HepG2 (cell line): ENCODE results near the gene ALOXE3.

Source experiments
- CTCF ChIP-seq: sonication (generic); formaldehyde crosslinking; IDR thresholded peaks from 2 replicates; pipeline ENCODE4 v1.5.0; 2020; ENCODE audit warnings: mild to moderate bottlenecking, missing genetic modification reagents, moderate library complexity
- ELF3 ChIP-seq: IDR thresholded peaks from 2 replicates; pipeline ENCODE4 v1.6.1; 2016; ENCODE audit warnings: missing genetic modification reagents, missing compliant biosample characterization
- ELK4 ChIP-seq: sonication (generic); formaldehyde crosslinking; IDR thresholded peaks from 2 replicates; pipeline ENCODE4 v1.9.0; 2021; ENCODE audit warnings: missing genetic modification reagents, borderline replicate concordance
- FOSL2 ChIP-seq: sonication (generic); formaldehyde crosslinking; IDR thresholded peaks from 2 replicates; pipeline ENCODE4 v1.4.0; 2020; ENCODE audit warnings: missing genetic modification reagents
- FOXA1 ChIP-seq, 2 experiments: fragments of 450-650 bp in 1 of 2; sonication (generic) in 1 of 2; formaldehyde crosslinking in 1 of 2; IDR thresholded peaks; 2 replicates each; pipeline versions ENCODE4 v1.4.0 to v1.6.1; 2016 to 2020; ENCODE audit warnings: missing genetic modification reagents in 1 of 2
- HNRNPK ChIP-seq: fragments of 200-400 bp; formaldehyde crosslinking; IDR thresholded peaks from 2 replicates; pipeline ENCODE4 v1.6.1; 2018; ENCODE audit warnings: low read length, low read depth, moderate library complexity, mild to moderate bottlenecking; ENCODE audit not compliant: poor library complexity, severe bottlenecking
- MYC ChIP-seq: sonication (generic); formaldehyde crosslinking; IDR thresholded peaks from 2 replicates; pipeline ENCODE4 v1.9.0; 2021; ENCODE audit warnings: missing genetic modification reagents, borderline replicate concordance
- POGZ ChIP-seq: sonication (generic); formaldehyde crosslinking; IDR thresholded peaks from 2 replicates; pipeline ENCODE4 v1.4.0; 2020; ENCODE audit warnings: mild to moderate bottlenecking, missing genetic modification reagents
- POLR2A ChIP-seq, 2 experiments: IDR thresholded peaks; 2 replicates each; pipeline ENCODE4 v1.6.1; 2011; ENCODE audit warnings: low read depth in 2 of 2, low read length in 2 of 2, mild to moderate bottlenecking in 1 of 2, moderate library complexity in 1 of 2; ENCODE audit not compliant: insufficient read depth in 1 of 2
- RAD51 ChIP-seq: fragments of 450-650 bp; IDR thresholded peaks from 2 replicates; pipeline ENCODE4 v1.6.1; 2016; ENCODE audit warnings: borderline replicate concordance
- REXO4 ChIP-seq: sonication (generic); formaldehyde crosslinking; IDR thresholded peaks from 2 replicates; pipeline ENCODE4 v1.8.0; 2022; ENCODE audit warnings: missing genetic modification reagents, mild to moderate bottlenecking, borderline replicate concordance
- SKIL ChIP-seq: sonication (generic); formaldehyde crosslinking; IDR thresholded peaks from 2 replicates; pipeline ENCODE4 v1.8.0; 2022; ENCODE audit warnings: missing genetic modification reagents, mild to moderate bottlenecking, moderate library complexity, borderline replicate concordance
- ZFX ChIP-seq: sonication (generic); formaldehyde crosslinking; IDR thresholded peaks from 2 replicates; pipeline ENCODE4 v1.4.0; 2020; ENCODE audit warnings: mild to moderate bottlenecking, low read depth, missing genetic modification reagents, moderate library complexity
- ZNF276 ChIP-seq: sonication (generic); formaldehyde crosslinking; IDR thresholded peaks from 2 replicates; pipeline ENCODE4 v1.4.0; 2020; ENCODE audit warnings: mild to moderate bottlenecking, low read depth, missing genetic modification reagents

GRCh38 chr17:8166731-8167130, 48.4 kb upstream of the ALOXE3 start:
- TF ChIP-seq FOXA1 (IDR thresholded peaks at IDR 0.05) = no peak
- no peak for TF ChIP-seq FOXA1 (CRISPR knock-in tag; IDR thresholded peaks at IDR 0.05)
- no peak for TF ChIP-seq CTCF
- no peak for TF ChIP-seq RAD51
- no peak for TF ChIP-seq HNRNPK
- no peak for TF ChIP-seq SKIL (CRISPR knock-in tag)
- no peak for TF ChIP-seq ELF3
- no peak for TF ChIP-seq POGZ (CRISPR knock-in tag)
- no peak for TF ChIP-seq ZNF276 (CRISPR knock-in tag)
- no peak for TF ChIP-seq REXO4 (CRISPR knock-in tag)
- TF ChIP-seq POLR2A (IDR thresholded peaks at IDR 0.05; ENCODE audit: insufficient read depth in 1 of 2, low read depth in 2 of 2, low read length in 2 of 2) = no peak
- no peak for TF ChIP-seq FOSL2
- no peak for TF ChIP-seq ELK4 (CRISPR knock-in tag)
- no peak for TF ChIP-seq ZFX (CRISPR knock-in tag)
- no peak for TF ChIP-seq MYC (CRISPR knock-in tag)
